ACC112 (cell line): Measurements from ENCODE around the gene ERCC3.

Experiments
- H2AFZ ChIP-seq: fragments of 200-600 bp; sonication (generic); one replicate; pipeline ENCODE4 v1.6.0; 2017; ENCODE audit warnings: antibody characterized with exemption, low read length; ENCODE audit not compliant: unreplicated experiment
- H3K27ac ChIP-seq: fragments of 200-600 bp; sonication (generic); 2 replicates; pipeline ENCODE4 v1.5.1; 2014; ENCODE audit warnings: low read depth, mild to moderate bottlenecking, antibody characterized with exemption, low read length, moderate library complexity
- H3K27me3 ChIP-seq: fragments of 200-600 bp; sonication (generic); 2 replicates; pipeline ENCODE4 v1.6.1; 2014; ENCODE audit warnings: mild to moderate bottlenecking, antibody characterized with exemption, low read length, moderate library complexity, mixed read lengths; ENCODE audit not compliant: insufficient read depth
- H3K36me3 ChIP-seq: fragments of 200-600 bp; sonication (generic); 2 replicates; pipeline ENCODE4 v1.6.1; 2016; ENCODE audit warnings: mild to moderate bottlenecking, antibody characterized with exemption, low read length, moderate library complexity, mixed read lengths; ENCODE audit not compliant: insufficient read depth
- H3K4me1 ChIP-seq: fragments of 200-600 bp; sonication (generic); one replicate; pipeline ENCODE4 v1.6.1; 2016; ENCODE audit warnings: low read length, mixed read lengths; ENCODE audit not compliant: insufficient read depth, unreplicated experiment, control insufficient read depth
- H3K4me3 ChIP-seq: fragments of 200-600 bp; sonication (generic); 2 replicates; pipeline ENCODE4 v1.5.1; 2014; ENCODE audit warnings: mild to moderate bottlenecking, low read depth, low read length
- H3K79me2 ChIP-seq: fragments of 200-600 bp; sonication (generic); one replicate; pipeline ENCODE4 v1.6.0; 2016; ENCODE audit warnings: low read length; ENCODE audit not compliant: control insufficient read depth, unreplicated experiment, insufficient read depth

Gene ERCC3

DNA sequence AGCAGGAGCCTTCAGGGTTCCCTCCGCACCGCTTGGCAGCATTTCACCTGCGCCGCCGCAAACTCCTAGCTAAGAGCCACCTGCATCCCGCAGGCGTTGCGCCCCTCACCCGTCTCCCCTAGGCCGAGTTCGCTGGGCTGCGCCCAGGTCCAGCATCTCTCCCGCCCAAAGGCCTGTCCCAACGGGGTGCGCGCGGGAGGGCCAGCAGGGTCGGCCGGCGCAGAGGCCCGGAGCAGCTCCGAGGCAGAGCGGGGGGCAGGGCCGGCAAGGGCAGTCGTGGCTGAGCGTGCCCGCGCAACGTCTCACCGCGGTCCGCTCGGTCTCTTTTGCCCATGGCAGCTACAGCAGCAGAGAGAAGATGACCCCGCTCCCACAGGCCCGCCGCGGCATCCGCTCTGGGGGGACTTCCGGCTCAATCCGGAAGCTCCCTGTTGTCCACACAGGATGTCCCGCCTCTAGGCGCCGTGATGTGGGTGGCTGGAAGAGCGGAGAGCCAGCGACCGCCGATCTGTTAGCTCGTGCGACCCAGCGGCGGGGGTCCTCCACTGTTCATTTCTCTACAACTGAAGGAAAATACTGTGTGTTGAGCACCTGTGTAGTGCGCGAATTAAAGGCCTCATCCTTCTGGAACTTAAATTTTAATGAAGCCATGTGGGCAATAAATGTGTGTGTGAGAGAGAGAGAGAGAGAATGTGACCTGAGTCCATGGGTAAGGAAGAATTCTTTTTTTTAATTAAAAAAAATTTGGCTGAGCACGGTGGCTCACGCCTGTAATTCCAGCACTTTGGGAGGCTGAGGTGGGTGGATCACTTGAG, at the start of gene ERCC3:
TSS of gene ERCC3 (minus strand) at position 397 of the 815 bp plus-strand sequence. CDS start at position 334, 63 bp downstream.
- H3K27ac ChIP-seq: peak within 1 kb of the TSS; percentile 35; the same call in 1 of the 2 replicates
- peak within 1 kb of the TSS; percentile 98 for H3K4me3 ChIP-seq
- H3K4me1 ChIP-seq: peaks cover 13% of the 10 kb centered on the region
- H3K27me3 ChIP-seq: no peaks in the 10 kb centered on the region
- H3K79me2 ChIP-seq: peaks cover 29% of the 10 kb centered on the region
- peaks cover 29% of the 10 kb centered on the region for H3K36me3 ChIP-seq
- H2AFZ ChIP-seq: peak within 1 kb of the TSS; percentile 99

DNA sequence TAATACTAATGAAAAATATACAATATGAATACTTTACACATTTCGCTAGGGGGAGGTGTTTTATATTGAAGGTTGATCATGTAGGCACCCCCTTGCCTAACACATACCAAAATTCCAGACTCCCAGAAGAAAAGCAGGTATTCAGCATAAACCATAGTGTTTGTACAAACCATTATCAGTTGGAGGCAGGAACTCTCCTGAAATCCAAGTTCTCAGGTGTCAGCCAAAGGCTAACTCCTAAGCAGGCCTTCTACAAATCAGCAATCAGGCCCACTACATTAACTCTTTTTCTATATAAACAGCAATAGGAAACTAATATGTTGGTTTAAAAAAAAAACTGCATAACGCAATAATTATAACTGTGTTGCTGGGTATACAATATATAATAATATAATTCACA, 49.3 kb upstream of the ERCC3 start:
- H3K27ac ChIP-seq: no peak overlapping the region
- no peaks in the 10 kb centered on the region for H3K4me1 ChIP-seq
- H2AFZ ChIP-seq: no peak overlapping the region
- H3K27me3 ChIP-seq: no peaks in the 10 kb centered on the region
- peaks cover 42% of the 10 kb centered on the region for H3K79me2 ChIP-seq
- H3K36me3 ChIP-seq: 0 out of 2 replicates have a peak, but pooled peaks cover 6% of the 10 kb centered on the region
- no peak overlapping the region for H3K4me3 ChIP-seq

DNA sequence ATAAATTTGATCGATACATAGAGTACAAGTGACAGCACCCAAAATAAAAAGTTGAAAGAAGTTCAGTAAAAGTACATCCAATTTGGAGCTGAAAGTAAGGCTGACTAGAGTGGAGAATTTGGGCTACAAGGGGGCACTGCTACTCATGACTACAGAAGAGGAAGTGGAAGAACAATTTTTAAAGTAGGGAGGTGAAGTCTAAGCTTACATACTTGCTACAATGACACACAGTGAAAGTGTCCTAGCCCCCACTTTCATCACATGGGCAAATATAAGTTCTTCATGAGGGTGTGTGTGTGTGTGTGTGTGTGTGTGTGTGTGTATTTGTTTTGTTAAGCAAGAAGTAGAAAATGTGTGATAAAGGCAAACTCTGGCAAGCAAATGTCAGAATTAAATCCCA, 48.2 kb upstream of the ERCC3 start:
- Histone ChIP-seq H3K79me2 (peaks cover 33% of the 10 kb centered on the region), H3K36me3 (peaks cover 6% of the 10 kb centered on the region; the same call in 1 of the 2 replicates)

DNA sequence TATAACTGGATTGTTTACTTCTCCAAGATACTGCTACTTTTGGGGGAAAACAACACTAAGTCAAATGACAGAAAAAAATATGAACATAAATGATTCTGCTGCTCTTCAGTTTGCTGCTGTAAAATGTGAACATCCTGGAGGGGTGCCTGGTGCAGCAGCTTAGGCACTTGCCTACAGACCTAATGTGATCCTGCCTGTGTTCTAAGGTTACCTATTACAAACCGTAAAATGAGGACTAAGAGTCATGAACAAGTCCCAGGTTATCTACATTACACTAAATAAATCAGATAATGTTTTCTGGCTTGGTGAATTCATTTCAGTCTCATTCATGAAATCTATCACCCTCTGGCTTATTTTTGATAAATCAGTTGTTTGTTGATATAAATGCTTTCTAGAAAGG, 38.4 kb upstream of the ERCC3 start:
- H3K79me2 ChIP-seq: no peaks in the 10 kb centered on the region
- peaks cover 5% of the 10 kb centered on the region; the same call in 1 of the 2 replicates for H3K36me3 ChIP-seq
- H3K4me1 ChIP-seq: peaks cover 8% of the 10 kb centered on the region
- H3K27me3 ChIP-seq: no peaks in the 10 kb centered on the region
- no peak overlapping the region for H3K4me3 ChIP-seq
- no peak overlapping the region for H3K27ac ChIP-seq
- H2AFZ ChIP-seq: no peak overlapping the region

More for the DNA sequence above, 48.2 kb upstream of the ERCC3 start:
- H3K27ac ChIP-seq: no peak overlapping the region
- H3K4me1 ChIP-seq: no peaks in the 10 kb centered on the region
- H3K4me3 ChIP-seq: no peak overlapping the region
- no peak overlapping the region for H2AFZ ChIP-seq
- no peaks in the 10 kb centered on the region for H3K27me3 ChIP-seq

GRCh38 chr2:127330753-127331152, 36.8 kb upstream of the ERCC3 start:
- Histone ChIP-seq H2AFZ (no peak overlapping the region), H3K27ac (no peak overlapping the region), H3K36me3 (peaks cover 5% of the 10 kb centered on the region; the same call in 1 of the 2 replicates), H3K27me3 (no peaks in the 10 kb centered on the region), H3K79me2 (no peaks in the 10 kb centered on the region), H3K4me1 (no peaks in the 10 kb centered on the region), H3K4me3 (no peak overlapping the region)

- Histone ChIP-seq H3K36me3 (peaks cover 16% of the 10 kb centered on the region), H3K27ac (no peak overlapping the region; the same call in 1 of the 2 replicates), H3K27me3 (no peaks in the 10 kb centered on the region), H3K79me2 (no peaks in the 10 kb centered on the region), H3K4me3 (no peak overlapping the region), H3K4me1 (peaks cover 1% of the 10 kb centered on the region), H2AFZ (no peak overlapping the region)
Observed at GRCh38 chr2:127326289-127326945, 32.5 kb upstream of the ERCC3 start.

GRCh38 chr2:127324635-127325034, 30.7 kb upstream of the ERCC3 start:
- no peak overlapping the region for H3K27ac ChIP-seq
- peaks cover 31% of the 10 kb centered on the region for H3K36me3 ChIP-seq
- no peaks in the 10 kb centered on the region for H3K27me3 ChIP-seq
- H2AFZ ChIP-seq: no peak overlapping the region
- H3K4me3 ChIP-seq: no peak overlapping the region
- no peaks in the 10 kb centered on the region for H3K79me2 ChIP-seq
- peaks cover 3% of the 10 kb centered on the region for H3K4me1 ChIP-seq

- H3K4me1 ChIP-seq: peaks cover 3% of the 10 kb centered on the region
Observed at GRCh38 chr2:127321303-127321702, 27.4 kb upstream of the ERCC3 start.

GRCh38 chr2:127320586-127321275, 26.8 kb upstream of the ERCC3 start:
- H3K27me3 ChIP-seq: no peaks in the 10 kb centered on the region
- no peak overlapping the region for H3K4me3 ChIP-seq
- H3K79me2 ChIP-seq: no peaks in the 10 kb centered on the region
- peaks cover 39% of the 10 kb centered on the region for H3K36me3 ChIP-seq
- H3K27ac ChIP-seq: no peak overlapping the region
- no peak overlapping the region for H2AFZ ChIP-seq
- peaks cover 3% of the 10 kb centered on the region for H3K4me1 ChIP-seq

More at GRCh38 chr2:127321303-127321702, 27.4 kb upstream of the ERCC3 start:
- Histone ChIP-seq H3K79me2 (no peaks in the 10 kb centered on the region), H3K4me3 (no peak overlapping the region), H3K27ac (no peak overlapping the region), H3K36me3 (peaks cover 38% of the 10 kb centered on the region), H3K27me3 (no peaks in the 10 kb centered on the region), H2AFZ (no peak overlapping the region)

DNA sequence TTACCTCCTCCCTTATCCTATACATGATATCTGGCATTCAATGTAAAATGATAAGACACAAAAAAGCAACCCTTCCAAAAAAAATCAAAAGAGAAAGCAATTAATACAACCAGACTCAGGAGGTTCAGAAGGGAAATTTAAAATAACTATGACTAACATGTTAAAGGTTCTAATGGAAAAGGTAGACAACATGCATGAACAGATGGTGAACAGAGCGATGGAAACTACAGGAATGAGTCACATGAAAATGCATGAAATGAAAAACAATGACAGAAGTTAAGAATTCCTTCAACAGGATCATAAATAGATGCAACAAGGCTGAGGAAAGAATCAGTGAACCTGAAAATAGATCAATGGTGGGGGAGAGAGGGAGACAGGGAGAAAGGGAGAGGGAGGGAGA, 26.1 kb upstream of the ERCC3 start:
- no peaks in the 10 kb centered on the region for H3K79me2 ChIP-seq
- H3K4me3 ChIP-seq: no peak overlapping the region
- H3K27me3 ChIP-seq: no peaks in the 10 kb centered on the region
- peaks cover 39% of the 10 kb centered on the region for H3K36me3 ChIP-seq
- H3K4me1 ChIP-seq: peaks cover 3% of the 10 kb centered on the region
- no peak overlapping the region for H2AFZ ChIP-seq
- no peak overlapping the region for H3K27ac ChIP-seq
